Measurements from ENCODE around the gene PDE4D.

The PDE4D gene

GRCh38 chr5:59208474-59208873 is 685.1 kb downstream of the PDE4D start:
- no peak for DNase-seq (ENCODE audit: low read depth)

- no peak for DNase-seq (ENCODE audit: low read depth)
Observed at GRCh38 chr5:59207401-59207800, 686.1 kb downstream of the PDE4D start.

GRCh38 chr5:59206132-59206581 is 687.4 kb downstream of the PDE4D start:
- no peak for DNase-seq (ENCODE audit: low read depth)

- DNase-seq (ENCODE audit: low read depth): no peak
Observed at GRCh38 chr5:59204114-59204897, 689.2 kb downstream of the PDE4D start.

- no peak for DNase-seq (ENCODE audit: low read depth)
Observed at GRCh38 chr5:59199868-59200267, 693.7 kb downstream of the PDE4D start.

- DNase-seq (ENCODE audit: low read depth): no peak
Observed at GRCh38 chr5:59198832-59199231, 694.7 kb downstream of the PDE4D start.

GRCh38 chr5:59198365-59198764 is 695.2 kb downstream of the PDE4D start:
- DNase-seq (ENCODE audit: low read depth): no peak

GRCh38 chr5:59197911-59198310 is 695.6 kb downstream of the PDE4D start:
- DNase-seq (ENCODE audit: low read depth): no peak

- DNase-seq (ENCODE audit: low read depth): peak; percentile 93
Observed at GRCh38 chr5:59193616-59194319, 699.8 kb downstream of the PDE4D start.

- no peak for DNase-seq (ENCODE audit: low read depth)
Observed at GRCh38 chr5:59190746-59191145, 702.8 kb downstream of the PDE4D start.

GRCh38 chr5:59189472-59190244 is 703.9 kb downstream of the PDE4D start:
- no peak for DNase-seq (ENCODE audit: low read depth)

- no peak for DNase-seq (ENCODE audit: low read depth)
Observed at GRCh38 chr5:59188419-59189225, 704.9 kb downstream of the PDE4D start.

- DNase-seq (ENCODE audit: low read depth): no peak
Observed at GRCh38 chr5:59187857-59188256, 705.7 kb downstream of the PDE4D start.

GRCh38 chr5:59186623-59187022 is 706.9 kb downstream of the PDE4D start:
- no peak for DNase-seq (ENCODE audit: low read depth)

- no peak for DNase-seq (ENCODE audit: low read depth)
Observed at GRCh38 chr5:59185757-59186385, 707.7 kb downstream of the PDE4D start.

- no peak for DNase-seq (ENCODE audit: low read depth)
Observed at GRCh38 chr5:59184769-59185168, 708.8 kb downstream of the PDE4D start.

GRCh38 chr5:59182760-59183159 is 710.8 kb downstream of the PDE4D start:
- no peak for DNase-seq (ENCODE audit: low read depth)

- no peak for DNase-seq (ENCODE audit: low read depth)
Observed at GRCh38 chr5:59180515-59180914, 713.0 kb downstream of the PDE4D start.

GRCh38 chr5:59179704-59180103 is 713.8 kb downstream of the PDE4D start:
- no peak for DNase-seq (ENCODE audit: low read depth)

- no peak for DNase-seq (ENCODE audit: low read depth)
Observed at GRCh38 chr5:59178482-59178881, 715.0 kb downstream of the PDE4D start.

GRCh38 chr5:59178071-59178470 is 715.5 kb downstream of the PDE4D start:
- no peak for DNase-seq (ENCODE audit: low read depth)
